SU-DHL-6 (cell line): ENCODE data around the gene PLEKHG2.

Experiments
- H2AFZ ChIP-seq: fragments of 200-600 bp; sonication (generic); 2 replicates; pipeline ENCODE4 v1.6.1; 2014; ENCODE audit warnings: low read depth, mild to moderate bottlenecking, moderate library complexity, mixed read lengths, antibody characterized with exemption, low read length; ENCODE audit not compliant: severe bottlenecking
- H3F3A ChIP-seq: fragments of 200-600 bp; shearing (Covaris generic); 2 replicates; pipeline ENCODE4 v1.6.0; 2016; ENCODE audit warnings: antibody characterized with exemption, mild to moderate bottlenecking; ENCODE audit not compliant: insufficient read depth
- H3K27ac ChIP-seq: fragments of 200-600 bp; sonication (generic); 2 replicates; pipeline ENCODE4 v1.5.1; 2016; ENCODE audit warnings: low read depth, mild to moderate bottlenecking, low read length, moderate library complexity, mixed read lengths
- H3K27me3 ChIP-seq: fragments of 200-600 bp; sonication (generic), shearing (Covaris generic); 2 replicates; pipeline ENCODE4 v1.6.0; 2014; ENCODE audit warnings: mild to moderate bottlenecking, low read length
- H3K36me3 ChIP-seq: fragments of 200-600 bp; sonication (generic); 2 replicates; pipeline ENCODE4 v1.6.1; 2014; ENCODE audit warnings: mild to moderate bottlenecking, low read length, mixed read lengths
- H3K4me2 ChIP-seq: fragments of 300-600, 200-600 bp; shearing (Covaris generic), sonication (generic); 2 replicates; pipeline ENCODE4 v1.6.0; 2014; ENCODE audit warnings: low read length, low read depth, mild to moderate bottlenecking; ENCODE audit not compliant: poor library complexity, severe bottlenecking
- H3K4me3 ChIP-seq: fragments of 200-600 bp; sonication (generic); 2 replicates; pipeline ENCODE4 v1.5.1; 2014; ENCODE audit warnings: antibody characterized with exemption, low read length, mild to moderate bottlenecking, mixed read lengths; ENCODE audit not compliant: insufficient read depth, poor library complexity, severe bottlenecking
- H3K79me2 ChIP-seq: fragments of 200-600 bp; sonication (generic); 2 replicates; pipeline ENCODE4 v1.6.1; 2014; ENCODE audit warnings: mild to moderate bottlenecking, low read length, moderate library complexity; ENCODE audit not compliant: insufficient read depth
- H3K9ac ChIP-seq: fragments of 200-600 bp; sonication (generic); 2 replicates; pipeline ENCODE4 v1.7.0; 2014; ENCODE audit warnings: mild to moderate bottlenecking, low read length
- H3K9me2 ChIP-seq: fragments of 200-600 bp; sonication (generic); replicated peaks from 2 replicates; pipeline ENCODE4 v1.6.1; 2014; ENCODE audit warnings: low read length; ENCODE audit not compliant: insufficient read depth
- H3K9me3 ChIP-seq: fragments of 200-600 bp; sonication (generic); 2 replicates; pipeline ENCODE4 v1.6.1; 2014; ENCODE audit warnings: low read length, mixed read lengths; ENCODE audit not compliant: insufficient read depth
- H4K20me1 ChIP-seq: fragments of 200-600 bp; sonication (generic); 2 replicates; pipeline ENCODE4 v1.6.1; 2014; ENCODE audit warnings: low read depth, mild to moderate bottlenecking, antibody characterized with exemption, low read length, moderate library complexity, mixed read lengths
- EZH2phosphoT487 ChIP-seq: fragments of 200-600 bp; sonication (generic), shearing (Covaris generic); conservative IDR thresholded peaks from 2 replicates; pipeline ENCODE4 v1.6.1; 2018; ENCODE audit warnings: mild to moderate bottlenecking, antibody characterized with exemption, low read length, moderate library complexity, mixed read lengths
- TF ChIP-seq, protein P1 (sequence below): fragments of 200-600 bp; sonication (generic); IDR thresholded peaks from one replicate; pipeline ENCODE4 v1.5.1; 2017; ENCODE audit warnings: antibody characterized with exemption, mild to moderate bottlenecking, low read length, moderate library complexity; ENCODE audit not compliant: insufficient read depth, poor library complexity, severe bottlenecking

PLEKHG2 gene

DNA sequence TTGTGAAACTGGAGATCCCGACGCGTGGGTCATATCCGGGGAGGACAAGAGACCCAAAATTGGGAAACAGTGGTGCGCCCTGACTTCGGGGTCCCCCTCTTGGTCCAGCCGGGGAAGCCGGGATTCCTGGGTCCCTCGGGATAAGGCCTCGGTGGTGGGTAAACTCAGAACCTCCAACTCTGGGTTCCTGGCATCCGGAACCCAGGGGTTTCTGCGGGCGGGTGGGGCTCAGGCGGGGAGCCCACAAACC is 5.1 kb upstream of the PLEKHG2 start:
- peak overlapping the region; percentile 91 for H3K4me3 ChIP-seq
- peaks cover 61% of the 10 kb centered on the region for H3F3A ChIP-seq
- H3K9me2 ChIP-seq: no peaks in the 10 kb centered on the region
- no peaks in the 10 kb centered on the region for H3K9me3 ChIP-seq
- peak overlapping the region; percentile 98 for H3K27ac ChIP-seq
- H3K27me3 ChIP-seq: no peaks in the 10 kb centered on the region
- peak overlapping the region; percentile 98 for H3K9ac ChIP-seq
- no peaks in the 10 kb centered on the region for H4K20me1 ChIP-seq
- H3K4me2 ChIP-seq: peak overlapping the region; percentile 97
- peaks cover 22% of the 10 kb centered on the region for H3K79me2 ChIP-seq
- H2AFZ ChIP-seq: no peak overlapping the region
- TF ChIP-seq, protein P1, sequence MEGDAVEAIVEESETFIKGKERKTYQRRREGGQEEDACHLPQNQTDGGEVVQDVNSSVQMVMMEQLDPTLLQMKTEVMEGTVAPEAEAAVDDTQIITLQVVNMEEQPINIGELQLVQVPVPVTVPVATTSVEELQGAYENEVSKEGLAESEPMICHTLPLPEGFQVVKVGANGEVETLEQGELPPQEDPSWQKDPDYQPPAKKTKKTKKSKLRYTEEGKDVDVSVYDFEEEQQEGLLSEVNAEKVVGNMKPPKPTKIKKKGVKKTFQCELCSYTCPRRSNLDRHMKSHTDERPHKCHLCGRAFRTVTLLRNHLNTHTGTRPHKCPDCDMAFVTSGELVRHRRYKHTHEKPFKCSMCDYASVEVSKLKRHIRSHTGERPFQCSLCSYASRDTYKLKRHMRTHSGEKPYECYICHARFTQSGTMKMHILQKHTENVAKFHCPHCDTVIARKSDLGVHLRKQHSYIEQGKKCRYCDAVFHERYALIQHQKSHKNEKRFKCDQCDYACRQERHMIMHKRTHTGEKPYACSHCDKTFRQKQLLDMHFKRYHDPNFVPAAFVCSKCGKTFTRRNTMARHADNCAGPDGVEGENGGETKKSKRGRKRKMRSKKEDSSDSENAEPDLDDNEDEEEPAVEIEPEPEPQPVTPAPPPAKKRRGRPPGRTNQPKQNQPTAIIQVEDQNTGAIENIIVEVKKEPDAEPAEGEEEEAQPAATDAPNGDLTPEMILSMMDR: no peak
- TF ChIP-seq EZH2phosphoT487: no peak
- H3K36me3 ChIP-seq: no peaks in the 10 kb centered on the region

DNA sequence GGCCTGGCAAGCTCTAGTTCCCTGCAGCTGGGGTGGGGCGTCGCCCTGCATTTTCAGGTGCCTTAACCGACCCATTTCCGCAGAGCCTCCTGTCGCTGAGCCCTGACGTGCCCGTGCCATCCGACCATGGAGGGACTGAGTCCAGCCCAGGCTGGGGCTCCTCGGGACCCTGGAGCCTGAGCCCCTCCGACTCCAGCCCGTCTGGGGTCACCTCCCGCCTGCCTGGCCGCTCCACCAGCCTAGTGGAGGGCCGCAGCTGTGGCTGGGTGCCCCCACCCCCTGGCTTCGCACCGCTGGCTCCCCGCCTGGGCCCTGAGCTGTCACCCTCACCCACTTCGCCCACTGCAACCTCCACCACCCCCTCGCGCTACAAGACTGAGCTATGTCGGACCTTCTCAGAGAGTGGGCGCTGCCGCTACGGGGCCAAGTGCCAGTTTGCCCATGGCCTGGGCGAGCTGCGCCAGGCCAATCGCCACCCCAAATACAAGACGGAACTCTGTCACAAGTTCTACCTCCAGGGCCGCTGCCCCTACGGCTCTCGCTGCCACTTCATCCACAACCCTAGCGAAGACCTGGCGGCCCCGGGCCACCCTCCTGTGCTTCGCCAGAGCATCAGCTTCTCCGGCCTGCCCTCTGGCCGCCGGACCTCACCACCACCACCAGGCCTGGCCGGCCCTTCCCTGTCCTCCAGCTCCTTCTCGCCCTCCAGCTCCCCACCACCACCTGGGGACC is 4.6 kb upstream of the PLEKHG2 start:
- H3K79me2 ChIP-seq: peaks cover 24% of the 10 kb centered on the region
- peak overlapping the region; percentile 97 for H3K4me2 ChIP-seq
- H3F3A ChIP-seq: peaks cover 61% of the 10 kb centered on the region
- H3K9me2 ChIP-seq: no peaks in the 10 kb centered on the region
- H3K4me3 ChIP-seq: peak overlapping the region; percentile 91
- H4K20me1 ChIP-seq: no peaks in the 10 kb centered on the region
- TF ChIP-seq EZH2phosphoT487: no peak
- TF ChIP-seq, protein P1: no peak
- peak overlapping the region; percentile 98 for H3K9ac ChIP-seq
- no peaks in the 10 kb centered on the region for H3K27me3 ChIP-seq
- H2AFZ ChIP-seq: no peak overlapping the region
- peak overlapping the region; percentile 98 for H3K27ac ChIP-seq
- H3K36me3 ChIP-seq: no peaks in the 10 kb centered on the region
- H3K9me3 ChIP-seq: no peaks in the 10 kb centered on the region

DNA sequence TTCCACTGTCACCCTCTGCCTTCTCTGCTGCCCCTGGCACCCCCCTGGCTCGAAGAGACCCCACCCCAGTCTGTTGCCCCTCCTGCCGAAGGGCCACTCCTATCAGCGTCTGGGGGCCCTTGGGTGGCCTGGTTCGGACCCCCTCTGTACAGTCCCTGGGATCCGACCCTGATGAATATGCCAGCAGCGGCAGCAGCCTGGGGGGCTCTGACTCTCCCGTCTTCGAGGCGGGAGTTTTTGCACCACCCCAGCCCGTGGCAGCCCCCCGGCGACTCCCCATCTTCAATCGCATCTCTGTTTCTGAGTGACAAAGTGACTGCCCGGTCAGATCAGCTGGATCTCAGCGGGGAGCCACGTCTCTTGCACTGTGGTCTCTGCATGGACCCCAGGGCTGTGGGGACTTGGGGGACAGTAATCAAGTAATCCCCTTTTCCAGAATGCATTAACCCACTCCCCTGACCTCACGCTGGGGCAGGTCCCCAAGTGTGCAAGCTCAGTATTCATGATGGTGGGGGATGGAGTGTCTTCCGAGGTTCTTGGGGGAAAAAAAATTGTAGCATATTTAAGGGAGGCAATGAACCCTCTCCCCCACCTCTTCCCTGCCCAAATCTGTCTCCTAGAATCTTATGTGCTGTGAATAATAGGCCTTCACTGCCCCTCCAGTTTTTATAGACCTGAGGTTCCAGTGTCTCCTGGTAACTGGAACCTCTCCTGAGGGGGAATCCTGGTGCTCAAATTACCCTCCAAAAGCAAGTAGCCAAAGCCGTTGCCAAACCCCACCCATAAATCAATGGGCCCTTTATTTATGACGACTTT is 3.9 kb upstream of the PLEKHG2 start:
- Histone ChIP-seq H3K9me3 (no peaks in the 10 kb centered on the region), H3K9me2 (no peaks in the 10 kb centered on the region), H3K36me3 (no peaks in the 10 kb centered on the region), H3K4me3 (peak overlapping the region; percentile 91), H3K27ac (peak overlapping the region; percentile 98), H3K4me2 (peak overlapping the region; percentile 97), H4K20me1 (no peaks in the 10 kb centered on the region), H3K27me3 (no peaks in the 10 kb centered on the region), H2AFZ (no peak overlapping the region), H3K9ac (peak overlapping the region; percentile 98), H3F3A (peaks cover 61% of the 10 kb centered on the region), H3K79me2 (peaks cover 29% of the 10 kb centered on the region)
- no peak for TF ChIP-seq EZH2phosphoT487
- TF ChIP-seq, protein P1: no peak
